ENCODE measurements around the gene ANK3. TPM values are rescaled to one million over a fixed set of nuclear protein-coding genes. Genes with fewer than 3 reads are reported as not detected.

The ANK3 gene
- total and polyA plus RNA-seq, 10 donors = 2.0 to 133 (median 62.9) TPM

DNA sequence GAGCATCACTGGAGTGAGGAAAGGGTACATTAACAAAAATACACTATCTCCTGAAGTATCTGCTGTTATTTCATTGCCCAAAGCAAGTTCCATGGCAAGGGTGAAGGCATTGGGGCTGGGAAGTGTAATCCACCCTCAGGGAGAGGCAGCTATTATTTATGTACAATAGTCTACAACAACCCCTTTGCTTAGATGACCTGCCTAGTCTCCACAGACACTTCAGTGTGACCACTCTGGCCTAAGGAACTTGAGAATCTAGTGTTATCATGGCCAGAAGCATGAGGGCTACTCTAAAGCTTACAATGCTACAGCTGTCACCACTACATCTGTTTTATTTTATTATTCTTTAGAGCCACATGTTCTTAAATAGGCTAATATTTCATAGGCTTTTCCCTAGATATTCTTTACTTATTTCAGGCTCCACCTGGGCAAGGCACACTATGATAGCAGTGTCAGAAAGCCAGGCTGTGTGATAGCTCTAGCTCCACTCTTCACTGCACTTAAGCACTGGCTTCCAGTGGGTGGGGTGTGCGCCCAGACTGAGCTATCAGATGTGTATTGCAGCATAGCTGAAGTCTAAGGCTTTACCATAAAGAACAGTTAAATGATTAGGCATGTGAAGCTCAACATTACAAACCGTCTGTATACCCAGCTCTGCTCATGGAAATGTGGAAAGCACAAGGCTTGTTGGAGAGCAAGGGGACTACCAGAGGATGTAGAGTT lies 366.4 kb downstream of the ANK3 start:
- TF ChIP-seq POLR2A (IDR thresholded peaks at IDR 0.05) (no peak), POLR2AphosphoS5 (IDR thresholded peaks at IDR 0.05) (no peak)
- TF ChIP-seq, protein P1, sequence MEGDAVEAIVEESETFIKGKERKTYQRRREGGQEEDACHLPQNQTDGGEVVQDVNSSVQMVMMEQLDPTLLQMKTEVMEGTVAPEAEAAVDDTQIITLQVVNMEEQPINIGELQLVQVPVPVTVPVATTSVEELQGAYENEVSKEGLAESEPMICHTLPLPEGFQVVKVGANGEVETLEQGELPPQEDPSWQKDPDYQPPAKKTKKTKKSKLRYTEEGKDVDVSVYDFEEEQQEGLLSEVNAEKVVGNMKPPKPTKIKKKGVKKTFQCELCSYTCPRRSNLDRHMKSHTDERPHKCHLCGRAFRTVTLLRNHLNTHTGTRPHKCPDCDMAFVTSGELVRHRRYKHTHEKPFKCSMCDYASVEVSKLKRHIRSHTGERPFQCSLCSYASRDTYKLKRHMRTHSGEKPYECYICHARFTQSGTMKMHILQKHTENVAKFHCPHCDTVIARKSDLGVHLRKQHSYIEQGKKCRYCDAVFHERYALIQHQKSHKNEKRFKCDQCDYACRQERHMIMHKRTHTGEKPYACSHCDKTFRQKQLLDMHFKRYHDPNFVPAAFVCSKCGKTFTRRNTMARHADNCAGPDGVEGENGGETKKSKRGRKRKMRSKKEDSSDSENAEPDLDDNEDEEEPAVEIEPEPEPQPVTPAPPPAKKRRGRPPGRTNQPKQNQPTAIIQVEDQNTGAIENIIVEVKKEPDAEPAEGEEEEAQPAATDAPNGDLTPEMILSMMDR (IDR thresholded peaks at IDR 0.05 in 8 of 11, conservative IDR thresholded peaks at IDR 0.05 in 3 of 11) = no peak
- intact Hi-C loops (cut with DNase I; ENCODE audit: low total_unique reads) = no loop called here
- Histone ChIP-seq H3K4me1 (no peaks in the 10 kb centered on the region), H3K9me3 (no peaks in the 10 kb centered on the region), H3K27ac (no peak overlapping the region), H3K4me3 (no peak overlapping the region), H3K27me3 (replicated peaks in 1 of 7) (no peaks in the 10 kb centered on the region), H3K36me3 (no peaks in the 10 kb centered on the region)
- 63 to 85% (median 68%) methylated on average over 2 of the region's 2 CpGs for WGBS, 5 donors
- DNase-seq = no peak

DNA sequence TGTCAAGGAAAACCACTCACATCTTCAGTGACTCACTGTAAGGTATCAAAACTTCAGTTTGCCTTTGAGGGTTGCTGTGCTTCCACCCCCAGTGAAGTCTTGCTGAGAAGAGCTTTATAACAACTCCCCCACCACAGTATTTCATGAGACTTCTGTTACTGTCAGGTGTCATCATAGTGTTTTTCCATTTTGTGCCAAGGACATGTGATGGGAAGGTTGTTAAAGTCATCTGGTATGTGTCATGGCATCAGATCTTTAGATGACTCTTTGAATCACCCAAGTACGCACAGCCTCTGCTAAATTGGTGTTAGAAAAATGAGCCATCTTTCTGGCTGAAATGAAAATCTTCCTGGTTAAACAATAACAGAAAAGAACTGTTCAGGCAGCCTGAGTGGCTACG lies 368.3 kb downstream of the ANK3 start:
- no peaks in the 10 kb centered on the region for H3K27me3 ChIP-seq (replicated peaks in 1 of 7)
- no peak for TF ChIP-seq POLR2A (IDR thresholded peaks at IDR 0.05)
- TF ChIP-seq, protein P1 (IDR thresholded peaks at IDR 0.05 in 8 of 11, conservative IDR thresholded peaks at IDR 0.05 in 3 of 11) = no peak
- no peak for TF ChIP-seq POLR2AphosphoS5 (IDR thresholded peaks at IDR 0.05)
- H3K27ac ChIP-seq = no peak overlapping the region
- H3K36me3 ChIP-seq = no peaks in the 10 kb centered on the region
- no peaks in the 10 kb centered on the region for H3K4me1 ChIP-seq
- H3K4me3 ChIP-seq = no peak overlapping the region
- intact Hi-C loops (cut with DNase I; ENCODE audit: low total_unique reads) = no loop called here
- DNase-seq = no peak
- no peaks in the 10 kb centered on the region for H3K9me3 ChIP-seq
- 85 to 93% (median 88%) methylated on average over 2 of the region's 2 CpGs for WGBS, 5 donors

GRCh38 chr10:60016794-60017193 lies 372.9 kb downstream of the ANK3 start:
- intact Hi-C loops (cut with DNase I; ENCODE audit: low total_unique reads) = no loop called here

GRCh38 chr10:60009710-60010383 lies 379.8 kb downstream of the ANK3 start:
- no peak for DNase-seq
- Histone ChIP-seq H3K9me3 (no peaks in the 10 kb centered on the region), H3K36me3 (no peaks in the 10 kb centered on the region), H3K4me3 (no peak overlapping the region), H3K27me3 (replicated peaks in 1 of 7) (no peaks in the 10 kb centered on the region), H3K4me1 (no peaks in the 10 kb centered on the region), H3K27ac (no peak overlapping the region)
- 68 to 87% (median 85%) methylated on average over 1 to 2 of the region's 2 CpGs for WGBS, 5 donors
- intact Hi-C loops (cut with DNase I; ENCODE audit: low total_unique reads) = no loop called here
- TF ChIP-seq, protein P1 (IDR thresholded peaks at IDR 0.05 in 8 of 11, conservative IDR thresholded peaks at IDR 0.05 in 3 of 11) = no peak
- TF ChIP-seq POLR2A (IDR thresholded peaks at IDR 0.05) = no peak

More at GRCh38 chr10:60016794-60017193, 372.9 kb downstream of the ANK3 start:
- H3K9me3 ChIP-seq = no peaks in the 10 kb centered on the region
- H3K27ac ChIP-seq = no peak overlapping the region
- no peak overlapping the region for H3K4me3 ChIP-seq
- 86 to 93% (median 91%) methylated on average over 3 of the region's 3 CpGs for WGBS, 5 donors
- H3K27me3 ChIP-seq (replicated peaks in 1 of 7) = no peaks in the 10 kb centered on the region
- no peaks in the 10 kb centered on the region for H3K36me3 ChIP-seq
- TF ChIP-seq POLR2A (IDR thresholded peaks at IDR 0.05) = no peak
- TF ChIP-seq, protein P1 (IDR thresholded peaks at IDR 0.05 in 8 of 11, conservative IDR thresholded peaks at IDR 0.05 in 3 of 11) = no peak
- TF ChIP-seq POLR2AphosphoS5 (IDR thresholded peaks at IDR 0.05) = no peak
- no peaks in the 10 kb centered on the region for H3K4me1 ChIP-seq
- DNase-seq = no peak

Data from spleen (tissue), 11 donors.